ENCODE data around the gene POTEI.
"Not testable (repeated sequence)": the region's sequence is repeated elsewhere in the genome, so short reads cannot be mapped to it uniquely, and the experiment has no call there.

GRCh38 chr2:130530212-130530611, 21.1 kb upstream of the POTEI start:
- TF ChIP-seq CTCF (IDR thresholded peaks at IDR 0.05; ENCODE audit: borderline replicate concordance, extremely low read depth, low read length, poor library complexity, severe bottlenecking); EZH2 (IDR thresholded peaks at IDR 0.05; ENCODE audit: borderline replicate concordance, low read depth, low read length, severe bottlenecking): not testable (repeated sequence)

Data from DND-41 (cell line).